Activated CD4-positive, alpha-beta T cell treated with anti-CD3 and anti-CD28 coated beads for 48 hours (primary cell): ENCODE data around the gene STK17A.

Experiments
- DNase-seq: peaks from one replicate; pipeline ENCODE4 v3.0.0-alpha.2; 2020

Gene STK17A

GRCh38 chr7:43637114-43637806 is 54.4 kb downstream of the STK17A start:
- no peak for DNase-seq

GRCh38 chr7:43639858-43640491 is 57.1 kb downstream of the STK17A start:
- no peak for DNase-seq

- DNase-seq = no peak
Observed at GRCh38 chr7:43640679-43641078, 57.8 kb downstream of the STK17A start.

GRCh38 chr7:43642897-43643630 is 60.2 kb downstream of the STK17A start:
- no peak for DNase-seq

- no peak for DNase-seq
Observed at GRCh38 chr7:43643846-43644245, 60.9 kb downstream of the STK17A start.

- no peak for DNase-seq
Observed at GRCh38 chr7:43645699-43646226, 62.9 kb downstream of the STK17A start.

GRCh38 chr7:43646603-43647338 is 63.9 kb downstream of the STK17A start:
- no peak for DNase-seq

- DNase-seq = no peak
Observed at GRCh38 chr7:43647339-43647672, 64.4 kb downstream of the STK17A start.

- peak; percentile 74 for DNase-seq
Observed at GRCh38 chr7:43647673-43648472, 65.0 kb downstream of the STK17A start.

- DNase-seq = peak; percentile 73
Observed at GRCh38 chr7:43648473-43649406, 65.8 kb downstream of the STK17A start.

- DNase-seq = peak; percentile 69
Observed at GRCh38 chr7:43649755-43650274, 66.9 kb downstream of the STK17A start.

- DNase-seq = no peak
Observed at GRCh38 chr7:43650457-43651052, 67.6 kb downstream of the STK17A start.

GRCh38 chr7:43652364-43652763 is 69.5 kb downstream of the STK17A start:
- no peak for DNase-seq

GRCh38 chr7:43653466-43653865 is 70.6 kb downstream of the STK17A start:
- DNase-seq = no peak

GRCh38 chr7:43653891-43654504 is 71.1 kb downstream of the STK17A start:
- no peak for DNase-seq

GRCh38 chr7:43655584-43655983 is 72.7 kb downstream of the STK17A start:
- DNase-seq = no peak

GRCh38 chr7:43656997-43657396 is 74.1 kb downstream of the STK17A start:
- DNase-seq = no peak

GRCh38 chr7:43658718-43659548 is 76.0 kb downstream of the STK17A start:
- peak; percentile 66 for DNase-seq

- DNase-seq = no peak
Observed at GRCh38 chr7:43659549-43659896, 76.6 kb downstream of the STK17A start.
